Nucleus accumbens (tissue), 56 donors: Measurements from ENCODE around the gene CASP3.
"Not testable (repeated sequence)": the region's sequence is repeated elsewhere in the genome, so short reads cannot be mapped to it uniquely, and the experiment has no call there.

Experiments used
- DNase-seq, 56 donors: peaks; one replicate each; lab custom pipeline; 2025; lab: John Stamatoyannopoulos, UW

The CASP3 gene

GRCh38 chr4:184636897-184637296, 12.3 kb downstream of the CASP3 start:
- no peak for DNase-seq

GRCh38 chr4:184636144-184636543, 13.1 kb downstream of the CASP3 start:
- no peak for DNase-seq

GRCh38 chr4:184635381-184635780, 13.9 kb downstream of the CASP3 start:
- no peak for DNase-seq

- no peak for DNase-seq
These were observed 16.4 kb downstream of the CASP3 start for GRCh38 chr4:184632842-184633241.

- no peak for DNase-seq
These were observed 21.1 kb downstream of the CASP3 start for GRCh38 chr4:184628103-184628502.

- not testable (repeated sequence) for DNase-seq
These were observed 23.3 kb downstream of the CASP3 start for GRCh38 chr4:184625783-184626596.

GRCh38 chr4:184624972-184625554, 24.2 kb downstream of the CASP3 start:
- DNase-seq, result no peak

GRCh38 chr4:184624504-184624903, 24.7 kb downstream of the CASP3 start:
- DNase-seq, result not testable (repeated sequence)

GRCh38 chr4:184621518-184621917, 27.7 kb downstream of the CASP3 start:
- no peak for DNase-seq

- DNase-seq, result no peak
These were observed 28.9 kb downstream of the CASP3 start for GRCh38 chr4:184620212-184620867.

GRCh38 chr4:184617600-184618196, 31.5 kb downstream of the CASP3 start:
- DNase-seq, result no peak

GRCh38 chr4:184616633-184617551, 32.4 kb downstream of the CASP3 start:
- no peak for DNase-seq

GRCh38 chr4:184616168-184616567, 33.1 kb downstream of the CASP3 start:
- not testable (repeated sequence) for DNase-seq

GRCh38 chr4:184614509-184614908, 34.7 kb downstream of the CASP3 start:
- DNase-seq, result no peak

GRCh38 chr4:184613405-184613804, 35.8 kb downstream of the CASP3 start:
- DNase-seq, result no peak

GRCh38 chr4:184612074-184612473, 37.2 kb downstream of the CASP3 start:
- DNase-seq, result no peak

GRCh38 chr4:184607429-184607828, 41.8 kb downstream of the CASP3 start:
- DNase-seq, result not testable (repeated sequence)

- DNase-seq, result not testable (repeated sequence)
These were observed 46.4 kb downstream of the CASP3 start for GRCh38 chr4:184602857-184603256.

GRCh38 chr4:184600982-184601381, 48.3 kb downstream of the CASP3 start:
- DNase-seq, result not testable (repeated sequence)

- no peak for DNase-seq
These were observed 49.6 kb downstream of the CASP3 start for GRCh38 chr4:184599492-184600135.
